ENCODE measurements around the gene FTCDNL1.

Gene FTCDNL1

DNA sequence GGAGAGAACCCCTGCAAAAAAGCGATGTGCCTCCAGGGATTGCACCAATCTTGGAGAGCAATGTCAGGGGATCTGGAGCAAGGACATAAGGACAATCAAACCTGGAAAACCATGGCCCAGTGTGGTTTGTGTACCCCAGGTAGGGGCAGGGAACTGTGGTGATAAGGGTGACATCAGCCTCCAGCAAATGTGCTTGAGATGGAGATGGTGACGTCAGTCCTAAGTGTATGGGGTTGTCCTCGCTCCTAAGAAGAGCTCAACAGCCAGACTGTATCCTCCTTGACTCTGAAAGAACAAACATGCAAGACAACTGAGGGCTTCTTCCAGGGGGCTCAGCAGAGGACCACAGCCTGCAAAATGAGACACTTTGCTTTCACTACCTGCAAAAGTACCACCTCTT lies 71.4 kb downstream of the FTCDNL1 start:
- no peak for DNase-seq

GRCh38 chr2:199778655-199779054 lies 72.3 kb downstream of the FTCDNL1 start:
- no peak for DNase-seq

GRCh38 chr2:199777916-199778315 lies 73.1 kb downstream of the FTCDNL1 start:
- DNase-seq = no peak

DNA sequence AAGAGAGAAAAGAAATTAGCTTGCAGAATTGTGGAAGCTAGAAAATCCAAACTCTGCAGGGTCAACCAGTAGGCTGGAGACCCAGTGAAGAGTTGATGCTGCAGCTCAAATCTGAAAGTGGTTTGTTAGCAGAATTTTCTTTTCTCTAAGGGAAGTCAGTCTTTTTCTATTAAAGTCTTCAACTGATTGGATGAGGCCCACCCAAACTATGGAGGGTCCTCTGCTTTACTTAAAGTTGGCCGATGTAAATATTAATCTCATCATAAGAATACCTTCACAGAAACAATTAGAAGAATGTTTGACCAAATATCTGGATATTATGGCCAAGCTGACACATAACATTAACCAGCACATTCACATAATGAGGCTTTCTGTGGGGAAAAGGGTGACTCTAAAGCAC lies 73.7 kb downstream of the FTCDNL1 start:
- DNase-seq = no peak

DNA sequence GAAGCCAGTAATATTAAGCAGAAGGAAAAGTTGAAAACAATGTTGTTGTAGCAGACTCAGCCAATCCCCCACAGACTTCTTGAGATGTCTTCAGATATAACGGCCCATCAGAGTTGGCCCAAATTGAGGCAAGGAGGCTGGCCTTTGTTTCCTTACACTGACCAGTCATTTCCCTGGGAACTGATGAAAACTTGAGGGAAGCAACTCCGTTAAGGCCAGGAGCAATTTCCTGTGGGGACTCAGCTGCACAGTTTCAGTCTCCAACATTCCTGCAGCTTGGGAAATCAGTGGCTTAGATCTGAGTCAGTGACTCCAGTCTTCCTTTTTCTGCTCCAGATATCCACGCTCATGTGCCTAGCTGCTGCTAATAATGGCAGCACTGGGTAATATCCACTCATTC lies 75.7 kb downstream of the FTCDNL1 start:
- no peak for DNase-seq

GRCh38 chr2:199772035-199772976 lies 78.7 kb downstream of the FTCDNL1 start:
- no peak for DNase-seq

- DNase-seq = no peak
These were observed 80.3 kb downstream of the FTCDNL1 start for GRCh38 chr2:199770716-199771115.

GRCh38 chr2:199765646-199766045 lies 85.3 kb downstream of the FTCDNL1 start:
- no peak for DNase-seq

DNA sequence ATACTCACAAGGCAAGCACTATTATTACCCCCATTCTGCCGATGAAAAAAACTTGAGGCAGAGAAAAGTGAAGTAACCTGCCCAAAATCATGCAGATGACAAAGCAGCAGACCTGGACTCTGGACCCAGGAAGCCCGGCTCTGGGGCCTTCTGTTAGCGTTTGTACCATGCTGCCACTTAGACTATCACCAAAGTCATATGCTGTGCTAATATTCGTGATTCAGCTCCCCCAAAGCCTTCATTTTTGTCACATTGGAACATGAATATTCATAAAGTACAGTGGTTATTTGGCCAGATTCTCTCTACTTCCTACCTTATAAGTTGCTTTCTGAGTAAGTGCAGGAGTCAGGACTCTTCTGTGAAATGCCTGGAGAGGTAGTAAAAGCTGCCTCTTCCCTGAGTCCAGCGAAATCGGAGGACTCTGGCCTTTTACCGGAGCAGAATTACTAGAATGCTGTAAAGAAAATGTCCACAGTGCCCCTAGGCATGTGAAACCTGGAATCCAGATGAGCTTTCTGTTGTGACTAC lies 86.7 kb downstream of the FTCDNL1 start:
- DNase-seq = no peak

DNA sequence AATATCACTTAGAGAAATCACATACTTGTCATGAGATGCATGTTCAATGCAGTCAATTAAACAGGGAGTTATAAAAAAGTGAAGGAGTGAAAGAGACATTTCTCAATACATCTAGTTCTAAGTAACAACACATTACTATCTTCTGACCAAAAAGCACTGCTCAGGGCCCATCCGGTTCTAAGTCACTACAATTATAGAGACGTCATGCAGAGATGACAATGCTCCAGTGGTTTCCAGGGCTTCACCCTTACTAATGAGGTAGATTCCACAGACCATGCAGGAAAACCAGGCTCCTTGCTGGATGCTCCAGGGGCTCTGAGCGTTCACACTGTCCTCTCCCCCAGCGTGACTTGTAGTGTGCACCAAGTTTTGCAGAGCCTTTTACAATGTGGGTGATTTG lies 88.0 kb downstream of the FTCDNL1 start:
- no peak for DNase-seq

DNA sequence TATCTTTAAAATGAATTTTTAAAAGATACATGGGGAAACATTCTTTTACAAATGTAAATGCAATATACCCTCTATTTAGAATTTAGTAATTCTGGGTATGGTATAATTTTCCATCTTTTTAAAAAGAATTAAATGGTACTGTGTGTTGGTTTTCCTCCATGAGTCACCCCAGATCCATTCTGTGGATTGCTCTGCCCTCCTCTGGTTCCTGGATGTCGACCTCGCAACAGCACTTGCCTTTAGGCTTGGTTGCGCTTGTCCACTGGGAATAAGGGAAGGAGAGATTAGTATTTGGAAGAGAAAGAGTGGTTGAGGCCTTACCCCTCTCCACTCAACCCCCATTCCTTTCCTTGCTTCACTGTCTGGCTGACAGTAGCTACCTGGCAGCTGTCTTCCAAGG lies 90.4 kb downstream of the FTCDNL1 start:
- no peak for DNase-seq

- DNase-seq = peak; percentile 63
These were observed 93.6 kb downstream of the FTCDNL1 start for GRCh38 chr2:199757233-199757870.

DNA sequence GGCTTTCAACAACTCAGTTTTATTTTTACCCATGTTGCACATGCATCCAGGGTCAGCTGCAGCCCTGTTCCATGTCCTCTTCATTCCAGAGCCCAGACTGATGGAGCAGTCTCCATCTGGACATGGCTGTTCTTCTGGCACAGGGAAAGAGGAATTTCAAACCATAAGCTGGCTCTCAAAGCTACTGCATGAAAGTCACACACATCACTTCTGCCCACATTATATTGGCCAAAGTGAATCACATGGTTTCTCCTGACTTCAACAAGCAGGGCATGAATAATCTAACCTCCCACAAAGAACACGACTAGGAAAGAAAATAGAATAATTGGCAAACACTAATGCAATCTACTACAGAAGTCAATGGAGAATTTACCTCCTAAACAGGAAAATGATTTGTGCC lies 94.2 kb downstream of the FTCDNL1 start:
- no peak for DNase-seq

DNA sequence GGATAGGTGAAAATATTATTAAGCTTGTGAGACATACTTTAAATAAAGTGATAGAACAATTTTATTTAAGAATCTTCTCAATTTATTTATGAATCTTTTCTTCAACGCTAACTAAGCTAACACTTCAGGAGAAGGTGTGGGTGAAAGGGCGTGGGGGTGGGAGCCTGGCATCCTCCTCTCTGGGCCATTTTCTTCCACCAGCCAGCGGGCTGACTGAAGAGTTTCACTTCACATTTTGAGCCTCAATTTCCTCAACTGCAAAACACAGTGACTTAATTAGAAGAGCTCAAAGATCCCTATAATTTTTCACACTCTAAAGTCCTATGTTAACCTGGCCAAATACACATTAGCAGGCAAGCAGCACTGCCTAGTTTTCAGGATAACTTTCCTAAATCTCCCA lies 94.8 kb downstream of the FTCDNL1 start:
- no peak for DNase-seq

DNA sequence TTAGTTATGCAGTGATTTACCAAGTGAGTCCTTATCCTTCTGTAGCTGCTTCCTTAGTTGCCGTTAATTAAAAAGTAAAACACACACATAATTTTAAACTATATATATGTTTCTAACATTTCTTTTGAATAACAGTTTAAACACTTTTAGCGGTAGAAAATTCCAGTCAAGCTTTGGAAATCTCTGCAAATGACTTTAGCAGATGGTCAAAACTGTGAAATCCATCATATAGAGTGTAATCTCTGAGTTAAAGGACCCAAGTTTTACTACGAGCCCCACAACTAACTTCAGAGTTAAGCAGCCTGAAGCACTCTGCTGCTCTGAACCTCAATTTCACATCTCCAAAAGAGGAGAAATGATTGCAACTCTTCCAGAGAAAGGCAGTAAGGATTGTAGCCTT lies 96.2 kb downstream of the FTCDNL1 start:
- no peak for DNase-seq

DNA sequence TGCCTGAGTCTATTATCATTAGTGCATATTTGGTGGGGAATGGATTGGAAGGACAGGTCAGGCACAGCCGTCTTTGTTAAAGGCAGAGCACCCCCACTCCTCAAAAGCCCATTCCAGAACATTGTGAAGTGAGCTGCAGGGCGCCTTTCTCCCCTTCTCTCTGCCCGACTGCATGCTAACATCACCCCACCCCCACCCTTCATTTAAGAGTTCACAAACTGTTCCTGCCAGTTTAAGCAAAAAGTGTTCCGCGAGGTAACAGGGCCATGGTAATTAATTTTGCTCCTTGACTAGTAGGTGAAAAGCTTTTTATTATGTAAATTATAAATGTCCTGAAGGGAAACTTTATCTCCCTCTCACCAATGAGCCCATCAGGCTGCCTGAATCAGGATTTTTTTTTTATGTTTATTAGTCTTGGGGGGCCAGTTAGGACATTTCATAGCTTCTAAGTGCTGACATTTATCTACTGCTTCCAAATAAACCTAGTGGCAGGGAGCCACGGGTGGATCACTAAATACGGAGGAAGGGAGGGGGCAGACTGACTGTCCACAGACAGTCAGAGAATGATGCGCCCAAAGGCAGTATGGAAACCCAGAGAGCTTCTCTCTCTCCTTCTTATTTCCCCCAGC lies 99.4 kb downstream of the FTCDNL1 start:
- DNase-seq = no peak

GRCh38 chr2:199749571-199749970 lies 101.4 kb downstream of the FTCDNL1 start:
- DNase-seq = no peak

GRCh38 chr2:199744724-199745123 lies 106.3 kb downstream of the FTCDNL1 start:
- DNase-seq = no peak

DNA sequence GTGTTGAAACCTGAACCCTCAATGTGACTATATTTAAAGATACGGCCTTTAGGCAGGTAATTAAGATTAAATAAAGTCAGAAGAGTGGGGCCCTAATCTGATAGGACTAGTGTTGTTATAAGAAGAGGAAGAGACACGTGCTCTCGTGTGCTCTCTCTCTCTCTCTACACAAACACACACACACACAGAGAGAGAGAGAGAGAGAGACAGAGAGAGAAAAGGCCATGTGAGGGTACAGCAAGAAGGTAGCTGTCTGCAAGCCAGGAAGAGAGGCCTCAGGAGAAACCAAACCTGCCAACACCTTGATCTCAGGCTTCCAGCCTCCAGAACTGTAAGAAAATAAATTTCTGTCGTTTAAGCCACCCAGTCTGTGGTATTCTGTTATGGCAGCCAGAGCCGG lies 106.7 kb downstream of the FTCDNL1 start:
- DNase-seq = no peak

DNA sequence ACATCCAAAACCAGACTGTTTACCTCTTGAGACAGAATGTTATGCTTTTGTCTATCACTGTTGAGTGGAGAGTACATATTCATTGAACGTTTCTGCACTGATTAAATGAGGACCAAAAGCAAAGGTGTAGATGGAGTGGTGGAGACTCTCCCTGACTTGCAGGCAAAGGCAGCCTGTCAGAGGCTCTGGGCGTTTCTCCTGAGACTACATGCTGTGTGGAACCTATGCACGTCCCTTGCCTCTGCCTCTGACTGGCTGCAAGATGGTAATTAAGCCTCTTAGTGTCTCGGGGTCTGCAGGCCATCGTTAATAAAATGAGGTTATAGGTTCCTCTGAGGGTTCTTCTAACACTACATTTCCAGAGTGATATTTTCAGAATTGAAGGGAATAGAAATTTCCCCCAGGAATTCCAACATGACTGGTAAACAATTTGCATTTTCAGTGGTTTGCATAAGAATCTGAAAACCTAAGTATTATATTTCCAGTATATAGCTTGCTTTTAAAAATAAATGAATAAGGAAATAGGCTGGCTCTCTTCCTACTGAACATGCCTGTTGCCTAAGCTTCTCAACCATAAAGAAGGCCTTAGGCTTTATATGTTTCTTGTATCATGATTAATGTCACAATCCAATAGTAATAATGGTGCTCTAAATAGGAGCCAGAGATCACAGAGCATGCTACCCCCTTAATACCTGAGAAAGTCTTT lies 107.4 kb downstream of the FTCDNL1 start:
- no peak for DNase-seq

DNA sequence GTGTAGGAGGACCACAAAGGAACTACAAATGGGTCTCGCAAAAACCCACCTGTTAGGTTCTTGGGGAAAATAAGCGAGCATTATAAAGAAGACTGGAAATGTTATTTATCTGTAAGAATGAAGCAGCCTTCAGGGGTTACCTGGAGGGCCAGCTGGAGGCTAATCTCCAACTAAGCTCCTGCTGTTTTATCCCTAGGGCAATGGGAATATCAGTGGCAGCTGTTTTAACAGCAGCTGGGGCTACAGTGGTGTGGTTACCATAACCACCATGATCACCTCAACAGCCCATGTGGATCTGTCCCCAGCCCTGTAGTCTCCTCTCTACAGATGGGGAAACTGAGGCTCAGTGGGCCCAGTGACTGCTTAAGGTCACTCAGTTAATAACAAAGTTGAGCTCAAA lies 108.1 kb downstream of the FTCDNL1 start:
- DNase-seq = no peak

- no peak for DNase-seq
These were observed 110.9 kb downstream of the FTCDNL1 start for GRCh38 chr2:199740111-199740428.

DNA sequence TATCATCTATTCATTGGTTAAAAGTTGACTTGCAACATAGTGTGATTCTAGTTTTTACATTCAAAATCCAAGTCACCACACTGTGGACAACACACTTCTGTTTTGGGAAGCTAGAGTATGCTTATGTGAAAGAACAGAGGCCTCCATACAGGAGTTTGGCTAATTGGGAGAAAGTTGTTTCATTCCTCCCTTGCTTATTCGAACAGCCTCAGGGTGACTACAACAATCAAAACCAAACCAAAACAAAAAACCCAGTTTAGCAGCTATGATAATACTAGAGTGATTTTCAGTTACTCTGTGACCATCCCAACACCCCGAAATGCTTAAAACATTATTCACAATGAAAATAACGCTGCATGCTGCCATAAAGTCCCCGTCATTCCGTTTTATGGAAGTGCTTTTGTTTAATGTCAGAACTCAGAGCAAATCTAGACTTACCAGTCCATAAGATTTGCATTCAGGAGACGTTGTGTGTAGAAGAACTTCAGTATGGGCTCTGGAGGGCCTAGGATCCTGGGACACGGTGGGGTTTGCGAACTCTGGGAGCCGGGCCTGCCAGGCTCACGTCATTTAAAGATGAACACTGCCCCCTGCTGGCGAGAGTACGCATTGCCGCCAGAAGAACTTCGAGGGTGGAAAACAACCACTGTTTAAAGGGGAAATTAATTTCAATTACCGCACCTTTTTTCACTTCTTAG lies 111.4 kb downstream of the FTCDNL1 start:
- DNase-seq = no peak

Measured in DMS79 (cell line).